HUES6 (cell line): Measurements from ENCODE around the gene FADS3.

Source experiments
- H3K27ac ChIP-seq: 2 replicates; pipeline ENCODE4 v1.7.0; 2013; ENCODE audit warnings: low read depth, mild to moderate bottlenecking, low read length, inconsistent platforms
- H3K27me3 ChIP-seq: 2 replicates; pipeline ENCODE4 v1.6.1; 2013; ENCODE audit warnings: low read length; ENCODE audit not compliant: control insufficient read depth, insufficient read depth
- H3K36me3 ChIP-seq: 2 replicates; pipeline ENCODE4 v1.6.1; 2013; ENCODE audit warnings: low read length; ENCODE audit not compliant: control insufficient read depth, insufficient read depth
- H3K4me1 ChIP-seq: 2 replicates; pipeline ENCODE4 v1.6.1; 2013; ENCODE audit warnings: low read length; ENCODE audit not compliant: control insufficient read depth, insufficient read depth
- H3K4me3 ChIP-seq: 2 replicates; pipeline ENCODE4 v1.5.1; 2013; ENCODE audit warnings: low read depth, low read length
- H3K9ac ChIP-seq: one replicate; pipeline ENCODE4 v1.6.1; 2013; ENCODE audit warnings: mild to moderate bottlenecking, low read length
- H3K9me3 ChIP-seq: 2 replicates; pipeline ENCODE4 v1.6.1; 2013; ENCODE audit warnings: low read depth, low read length; ENCODE audit not compliant: control insufficient read depth, insufficient read depth

The FADS3 gene

GRCh38 chr11:61896665-61897386 lies 5.5 kb upstream of the FADS3 start:
- no peak overlapping the region for H3K9ac ChIP-seq

GRCh38 chr11:61895718-61896059 lies 4.3 kb upstream of the FADS3 start:
- H3K9ac ChIP-seq: no peak overlapping the region
- H3K27ac ChIP-seq: no peak overlapping the region
- H3K27me3 ChIP-seq: no peaks in the 10 kb centered on the region; the same call in 1 of the 2 replicates
- peaks cover 13% of the 10 kb centered on the region for H3K4me1 ChIP-seq
- H3K36me3 ChIP-seq: no peaks in the 10 kb centered on the region
- H3K9me3 ChIP-seq: no peaks in the 10 kb centered on the region
- no peak overlapping the region for H3K4me3 ChIP-seq

More at GRCh38 chr11:61896665-61897386, 5.5 kb upstream of the FADS3 start:
- H3K4me1 ChIP-seq: peaks cover 10% of the 10 kb centered on the region
- H3K36me3 ChIP-seq: no peaks in the 10 kb centered on the region
- H3K4me3 ChIP-seq: no peak overlapping the region
- H3K27me3 ChIP-seq: no peaks in the 10 kb centered on the region; the same call in 1 of the 2 replicates
- no peaks in the 10 kb centered on the region for H3K9me3 ChIP-seq
- no peak overlapping the region for H3K27ac ChIP-seq

- Histone ChIP-seq H3K27me3 (no peaks in the 10 kb centered on the region; the same call in 1 of the 2 replicates), H3K36me3 (no peaks in the 10 kb centered on the region), H3K4me1 (peaks cover 18% of the 10 kb centered on the region), H3K9me3 (no peaks in the 10 kb centered on the region), H3K9ac (no peak overlapping the region), H3K4me3 (no peak overlapping the region), H3K27ac (no peak overlapping the region)
Measured at GRCh38 chr11:61895046-61895717, 3.8 kb upstream of the FADS3 start.

DNA sequence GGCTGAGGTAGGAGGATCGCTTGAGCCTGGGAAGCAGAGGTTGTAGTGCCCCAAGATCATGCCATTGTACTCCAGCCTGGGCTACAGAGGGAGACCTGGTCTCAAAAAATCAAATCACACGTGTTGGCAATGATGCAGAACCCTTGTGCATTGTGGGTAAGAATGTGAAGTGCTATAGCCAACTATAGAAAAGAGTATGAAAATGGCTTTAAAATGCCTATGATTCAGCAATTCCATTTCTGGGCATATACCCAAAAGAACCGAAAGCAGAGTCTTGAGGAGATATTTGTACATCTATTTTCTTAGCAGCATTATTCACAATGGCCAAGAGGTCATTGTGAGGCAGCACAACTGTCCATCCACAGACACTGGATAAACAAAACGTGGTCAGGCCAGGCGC lies 2.6 kb upstream of the FADS3 start:
- Histone ChIP-seq H3K4me3 (no peak overlapping the region), H3K9me3 (no peaks in the 10 kb centered on the region), H3K27ac (no peak overlapping the region), H3K9ac (no peak overlapping the region), H3K4me1 (peaks cover 20% of the 10 kb centered on the region), H3K36me3 (no peaks in the 10 kb centered on the region), H3K27me3 (no peaks in the 10 kb centered on the region; the same call in 1 of the 2 replicates)

- Histone ChIP-seq H3K36me3 (no peaks in the 10 kb centered on the region), H3K9ac (no peak overlapping the region), H3K27me3 (no peaks in the 10 kb centered on the region; the same call in 1 of the 2 replicates), H3K27ac (no peak overlapping the region), H3K4me1 (peaks cover 11% of the 10 kb centered on the region), H3K9me3 (peaks cover 1% of the 10 kb centered on the region; the same call in 1 of the 2 replicates), H3K4me3 (peak overlapping the region; percentile 95)
Measured at GRCh38 chr11:61892085-61892370, 683 bp upstream of the FADS3 start.

GRCh38 chr11:61890529-61891330 lies 615 bp downstream of the FADS3 start:
- H3K9ac ChIP-seq: peak overlapping the region; percentile 62
- H3K4me1 ChIP-seq: peaks cover 10% of the 10 kb centered on the region
- no peaks in the 10 kb centered on the region for H3K36me3 ChIP-seq
- peak overlapping the region; percentile 95 for H3K4me3 ChIP-seq
- no peaks in the 10 kb centered on the region; the same call in 1 of the 2 replicates for H3K27me3 ChIP-seq
- peaks cover 7% of the 10 kb centered on the region; the same call in 1 of the 2 replicates for H3K9me3 ChIP-seq
- H3K27ac ChIP-seq: no peak overlapping the region

DNA sequence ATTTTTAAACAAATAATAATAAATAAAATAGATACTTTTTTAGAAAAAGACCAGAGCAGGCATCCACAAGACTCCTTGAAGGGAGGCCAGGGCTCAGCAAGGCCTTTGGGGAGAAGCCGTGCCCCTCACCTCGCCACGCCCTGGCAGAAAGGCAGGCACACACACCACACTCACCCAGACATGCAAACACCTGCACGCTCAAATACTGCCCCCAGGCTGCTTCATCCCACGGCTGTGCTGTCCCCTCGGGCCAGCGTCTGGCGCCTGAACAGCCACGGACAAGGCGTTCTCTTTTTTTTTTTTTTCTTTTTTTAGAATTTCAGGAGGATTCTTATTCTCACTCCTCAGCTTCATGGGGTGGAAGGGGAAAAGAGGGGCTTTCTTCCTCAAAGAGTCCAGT lies 1.5 kb downstream of the FADS3 start:
- Histone ChIP-seq H3K27ac (no peak overlapping the region), H3K4me1 (peaks cover 15% of the 10 kb centered on the region), H3K27me3 (no peaks in the 10 kb centered on the region; the same call in 1 of the 2 replicates), H3K36me3 (no peaks in the 10 kb centered on the region), H3K9ac (no peak overlapping the region), H3K4me3 (peak overlapping the region; percentile 95; the same call in 1 of the 2 replicates), H3K9me3 (peaks cover 7% of the 10 kb centered on the region; the same call in 1 of the 2 replicates)

- Histone ChIP-seq H3K36me3 (no peaks in the 10 kb centered on the region), H3K9me3 (peaks cover 7% of the 10 kb centered on the region; the same call in 1 of the 2 replicates), H3K4me3 (no peak overlapping the region), H3K27me3 (no peaks in the 10 kb centered on the region; the same call in 1 of the 2 replicates), H3K4me1 (peaks cover 15% of the 10 kb centered on the region), H3K9ac (no peak overlapping the region), H3K27ac (no peak overlapping the region)
Measured at GRCh38 chr11:61888590-61888989, 2.8 kb downstream of the FADS3 start.

DNA sequence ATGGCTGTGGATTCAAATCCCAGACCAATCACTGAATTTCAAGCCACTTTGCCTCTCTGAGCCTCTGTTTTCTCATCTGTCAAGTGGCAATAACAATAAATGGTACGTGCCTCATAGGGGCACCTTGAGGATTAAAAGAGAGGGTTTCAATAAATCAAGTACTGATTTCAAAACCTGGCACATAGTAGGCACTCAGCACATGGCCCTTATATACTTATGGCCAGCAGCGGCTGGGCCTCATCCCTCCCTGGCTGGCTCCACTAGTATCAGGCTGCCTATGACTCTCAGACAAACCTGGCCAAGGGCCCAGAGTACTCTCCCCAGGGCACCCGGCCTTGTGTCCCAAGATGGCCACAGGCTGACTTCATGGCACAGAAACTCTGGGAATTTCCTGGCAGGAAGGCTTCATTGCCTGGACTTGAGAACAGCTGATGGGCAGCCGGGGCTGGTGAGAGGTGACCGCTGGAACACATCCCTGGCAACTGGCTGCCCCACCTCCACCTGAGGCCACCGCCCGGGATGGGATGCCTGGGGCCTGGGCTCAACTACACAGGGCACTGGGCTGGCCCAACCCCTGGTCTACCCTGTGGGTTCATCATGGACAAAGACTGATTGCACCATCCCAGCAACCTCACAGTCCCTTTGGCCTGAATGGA lies 3.4 kb downstream of the FADS3 start:
- Histone ChIP-seq H3K9ac (no peak overlapping the region), H3K27ac (no peak overlapping the region), H3K36me3 (no peaks in the 10 kb centered on the region; the same call in 1 of the 2 replicates), H3K4me1 (peaks cover 15% of the 10 kb centered on the region), H3K9me3 (peaks cover 7% of the 10 kb centered on the region; the same call in 1 of the 2 replicates), H3K4me3 (no peak overlapping the region), H3K27me3 (no peaks in the 10 kb centered on the region; the same call in 1 of the 2 replicates)

- no peak overlapping the region for H3K9ac ChIP-seq
- H3K4me3 ChIP-seq: no peak overlapping the region
- H3K4me1 ChIP-seq: peaks cover 18% of the 10 kb centered on the region
- H3K9me3 ChIP-seq: peaks cover 7% of the 10 kb centered on the region; the same call in 1 of the 2 replicates
- H3K27ac ChIP-seq: no peak overlapping the region
- no peaks in the 10 kb centered on the region; the same call in 1 of the 2 replicates for H3K36me3 ChIP-seq
- H3K27me3 ChIP-seq: no peaks in the 10 kb centered on the region
Measured at GRCh38 chr11:61886643-61887042, 4.7 kb downstream of the FADS3 start.
